GM21526 (cell line): Measurements from ENCODE around the gene SELENOT.

ENCODE experiments used
- ATAC-seq: cut with Tn5 transposase; IDR thresholded peaks from one replicate; pipeline ENCODE4 v1.9.1; 2021; ENCODE audit warnings: moderate library complexity; ENCODE audit not compliant: unreplicated experiment, low FRiP score

Gene SELENOT

GRCh38 chr3:150662410-150663200, 59.5 kb downstream of the SELENOT start:
- ATAC-seq, result no peak

- no peak for ATAC-seq
Observed at GRCh38 chr3:150663461-150663860, 60.3 kb downstream of the SELENOT start.

DNA sequence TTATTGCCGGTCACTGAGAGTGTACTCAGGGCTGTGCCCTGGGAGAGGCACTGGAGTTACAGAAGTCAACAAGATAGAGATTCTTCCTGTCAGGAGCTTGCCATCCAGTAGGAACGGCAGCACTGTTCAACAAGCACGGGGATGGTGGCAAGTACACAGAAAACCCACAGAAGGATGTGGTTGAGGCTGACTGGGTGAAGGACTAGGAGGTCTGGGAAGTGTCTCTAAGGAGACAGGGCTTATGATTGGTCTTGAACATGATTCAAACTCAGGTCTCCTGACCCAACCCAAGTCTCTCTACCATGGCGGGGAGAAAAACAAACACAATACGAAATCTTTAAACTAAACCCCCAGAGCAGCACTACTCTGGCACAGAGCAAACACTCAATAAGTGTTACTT, 63.0 kb downstream of the SELENOT start:
- ATAC-seq, result no peak

- ATAC-seq, result no peak
Observed at GRCh38 chr3:150673966-150674365, 70.8 kb downstream of the SELENOT start.

DNA sequence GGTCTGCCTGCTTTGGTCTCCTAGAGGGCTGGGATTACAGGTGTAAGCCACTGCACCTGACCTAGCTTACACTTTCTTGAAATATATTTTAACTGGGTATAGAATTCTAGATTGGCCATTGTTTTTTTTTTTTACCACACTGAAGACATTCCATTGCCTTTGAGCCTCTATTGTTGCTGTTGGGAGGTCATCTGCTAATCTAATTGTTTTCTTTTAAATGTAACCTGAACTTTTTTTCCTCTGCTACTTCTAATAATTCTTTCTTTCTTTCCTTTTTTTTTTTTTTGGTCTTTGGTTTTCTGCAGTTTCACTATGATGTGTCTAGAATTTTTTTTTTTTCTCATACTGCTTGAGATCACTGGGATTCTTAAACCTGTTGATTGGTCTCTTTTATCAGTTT, 72.5 kb downstream of the SELENOT start:
- no peak for ATAC-seq
